ENCODE measurements around the gene TCN1. TPM values are rescaled to one million over a fixed set of nuclear protein-coding genes. Genes with fewer than 3 reads are reported as not detected.
"Not testable (repeated sequence)": the region's sequence is repeated elsewhere in the genome, so short reads cannot be mapped to it uniquely, and the experiment has no call there.

Gene TCN1, protein sequence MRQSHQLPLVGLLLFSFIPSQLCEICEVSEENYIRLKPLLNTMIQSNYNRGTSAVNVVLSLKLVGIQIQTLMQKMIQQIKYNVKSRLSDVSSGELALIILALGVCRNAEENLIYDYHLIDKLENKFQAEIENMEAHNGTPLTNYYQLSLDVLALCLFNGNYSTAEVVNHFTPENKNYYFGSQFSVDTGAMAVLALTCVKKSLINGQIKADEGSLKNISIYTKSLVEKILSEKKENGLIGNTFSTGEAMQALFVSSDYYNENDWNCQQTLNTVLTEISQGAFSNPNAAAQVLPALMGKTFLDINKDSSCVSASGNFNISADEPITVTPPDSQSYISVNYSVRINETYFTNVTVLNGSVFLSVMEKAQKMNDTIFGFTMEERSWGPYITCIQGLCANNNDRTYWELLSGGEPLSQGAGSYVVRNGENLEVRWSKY
- total RNA-seq: not detected
- long read RNA-seq, donor 1: 0 reads
- long read RNA-seq, donor 2: 0 reads

DNA sequence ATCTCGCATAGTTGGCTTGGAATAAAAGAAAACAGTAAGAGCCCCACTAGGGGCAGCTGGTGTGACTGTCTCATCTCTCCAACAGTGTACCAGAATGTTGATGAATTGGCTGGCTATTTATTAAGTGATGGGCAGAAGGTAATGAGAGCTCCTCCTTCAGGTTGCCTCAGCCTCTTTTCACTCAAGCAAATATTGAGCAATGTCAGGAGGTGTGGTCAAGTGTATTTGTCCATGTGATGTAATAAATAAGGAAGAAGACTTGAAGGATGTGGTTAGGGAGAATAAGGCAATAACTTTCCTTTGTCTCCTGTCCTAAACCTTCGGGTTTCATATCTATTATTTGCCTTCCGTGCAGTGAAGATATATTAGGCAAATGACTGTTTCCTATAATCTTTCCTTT is at the start of gene TCN1:
TCN1 (minus strand) TSS at position 91 of the 400 bp plus-strand sequence; CDS start at position 74, 17 bp downstream.
- intact Hi-C loops (cut with DNase I): no loop called here
- no peak for DNase-seq (ENCODE audit: low spot score)

GRCh38 chr11:59903569-59903968 is 37.3 kb upstream of the TCN1 start:
- intact Hi-C loops (cut with DNase I); DNase-seq (ENCODE audit: low spot score): not testable (repeated sequence)

GRCh38 chr11:59901306-59901705 is 35.0 kb upstream of the TCN1 start:
- intact Hi-C loops (cut with DNase I): no loop called here
- no peak for DNase-seq (ENCODE audit: low spot score)

- DNase-seq (ENCODE audit: low spot score): no peak
- intact Hi-C loops (cut with DNase I): no loop called here
These were observed 34.3 kb upstream of the TCN1 start for GRCh38 chr11:59900366-59901126.

- intact Hi-C loops (cut with DNase I): no loop called here
- no peak for DNase-seq (ENCODE audit: low spot score)
These were observed 33.2 kb upstream of the TCN1 start for GRCh38 chr11:59899532-59899931.

DNA sequence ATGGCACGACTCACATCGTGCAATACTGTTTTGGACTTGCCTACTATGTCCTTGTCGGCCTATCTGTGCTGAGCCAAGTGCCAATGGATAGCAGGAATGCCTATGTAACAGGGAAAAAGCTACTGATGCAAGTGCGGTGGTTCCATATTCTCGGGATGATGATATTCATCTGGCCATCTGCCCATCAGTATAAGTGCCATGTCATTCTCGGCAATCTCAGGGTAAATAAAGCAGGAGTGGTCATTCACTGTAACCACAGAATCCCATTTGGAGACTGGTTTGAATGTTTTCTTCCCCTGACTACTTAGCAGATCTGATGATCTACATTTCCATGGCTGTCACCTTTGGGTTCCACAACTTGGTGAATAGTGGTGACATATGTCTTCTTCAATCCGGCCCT is 32.4 kb upstream of the TCN1 start:
- DNase-seq (ENCODE audit: low spot score): no peak
- intact Hi-C loops (cut with DNase I): no loop called here

DNA sequence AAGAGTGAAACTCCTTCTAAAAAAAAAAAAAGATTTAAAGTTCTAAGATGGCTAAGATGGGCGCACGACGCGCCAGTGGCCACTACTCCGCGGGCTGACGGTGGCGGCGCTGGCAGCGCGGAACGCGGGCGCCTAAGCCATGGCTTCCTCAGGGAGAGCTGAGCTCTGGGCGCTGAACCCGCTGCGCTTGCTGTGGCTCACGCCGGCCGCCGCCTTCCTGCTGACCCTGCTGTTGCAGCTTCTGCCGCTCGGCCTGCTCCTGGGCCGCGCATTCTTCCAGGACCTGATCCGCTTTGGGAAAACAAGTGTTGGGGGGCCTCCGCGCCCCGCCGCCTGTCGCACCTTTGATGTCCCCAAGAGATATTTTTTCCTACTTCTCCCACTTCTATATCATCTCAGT is 31.8 kb upstream of the TCN1 start:
- DNase-seq (ENCODE audit: low spot score): no peak
- intact Hi-C loops (cut with DNase I): no loop called here

DNA sequence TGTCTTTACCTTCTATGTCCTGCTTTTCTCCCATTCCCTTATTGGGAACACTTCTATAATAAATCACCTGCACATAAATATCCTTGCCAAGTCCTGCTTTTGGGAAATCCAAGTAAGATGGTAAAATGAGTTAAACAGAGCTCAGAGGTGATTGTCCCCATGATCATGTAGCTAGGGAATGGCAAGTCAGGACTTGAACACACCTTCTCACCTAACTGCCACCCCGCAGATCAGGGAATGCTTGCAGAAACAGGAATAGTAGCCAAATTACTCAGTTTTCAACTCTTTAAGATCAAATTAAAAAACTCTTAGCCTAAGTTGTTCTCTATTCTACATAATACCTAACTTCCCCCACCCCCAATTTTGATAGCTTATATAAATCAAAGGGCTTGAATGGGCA is 28.3 kb upstream of the TCN1 start:
- no peak for DNase-seq (ENCODE audit: low spot score)
- intact Hi-C loops (cut with DNase I): no loop called here

GRCh38 chr11:59891781-59892181 is 25.5 kb upstream of the TCN1 start:
- intact Hi-C loops (cut with DNase I): no loop called here
- no peak for DNase-seq (ENCODE audit: low spot score)

DNA sequence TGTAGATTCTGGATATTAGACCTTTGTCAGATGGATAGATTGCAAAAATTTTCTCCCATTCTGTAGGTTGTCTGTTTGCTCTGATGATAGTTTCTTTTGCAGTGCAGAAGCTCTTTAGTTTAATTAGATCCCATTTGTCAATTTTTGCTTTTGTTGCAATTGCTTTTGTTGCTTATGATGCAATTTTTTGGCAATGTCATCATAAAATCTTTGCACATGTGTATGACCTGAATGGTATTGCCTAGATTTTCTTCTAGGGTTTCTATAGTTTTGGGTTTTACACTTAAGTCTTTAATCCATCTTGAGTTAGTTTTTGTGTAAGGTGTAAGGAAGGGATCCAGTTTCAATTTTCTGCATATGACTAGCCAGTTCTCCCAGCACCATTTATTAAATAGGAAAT is 20.9 kb upstream of the TCN1 start:
- intact Hi-C loops (cut with DNase I): not testable (repeated sequence)

DNA sequence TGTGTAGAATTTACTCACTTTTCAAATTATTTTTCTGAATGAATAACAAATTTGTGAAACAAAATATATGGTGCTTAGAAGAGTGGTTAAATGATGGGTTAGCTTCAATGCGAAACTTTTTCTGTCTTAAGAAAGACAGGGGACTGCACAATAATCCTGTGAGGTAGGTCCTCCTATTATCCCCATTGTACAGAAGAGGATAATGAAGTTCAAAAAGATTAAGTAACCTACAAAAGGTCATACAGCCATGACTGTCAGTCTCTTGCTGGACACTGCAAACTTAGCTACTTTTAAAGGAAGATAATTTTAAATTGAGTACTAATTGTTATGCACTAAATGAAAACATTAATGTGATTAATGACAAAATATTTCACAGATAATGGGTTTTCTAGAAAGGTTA is 17.3 kb upstream of the TCN1 start:
- no peak for DNase-seq (ENCODE audit: low spot score)
- intact Hi-C loops (cut with DNase I): no loop called here

More for the DNA sequence above, 20.9 kb upstream of the TCN1 start:
- DNase-seq (ENCODE audit: low spot score): not testable (repeated sequence)

- intact Hi-C loops (cut with DNase I): no loop called here
- DNase-seq (ENCODE audit: low spot score): no peak
These were observed 13.3 kb upstream of the TCN1 start for GRCh38 chr11:59879567-59879966.

DNA sequence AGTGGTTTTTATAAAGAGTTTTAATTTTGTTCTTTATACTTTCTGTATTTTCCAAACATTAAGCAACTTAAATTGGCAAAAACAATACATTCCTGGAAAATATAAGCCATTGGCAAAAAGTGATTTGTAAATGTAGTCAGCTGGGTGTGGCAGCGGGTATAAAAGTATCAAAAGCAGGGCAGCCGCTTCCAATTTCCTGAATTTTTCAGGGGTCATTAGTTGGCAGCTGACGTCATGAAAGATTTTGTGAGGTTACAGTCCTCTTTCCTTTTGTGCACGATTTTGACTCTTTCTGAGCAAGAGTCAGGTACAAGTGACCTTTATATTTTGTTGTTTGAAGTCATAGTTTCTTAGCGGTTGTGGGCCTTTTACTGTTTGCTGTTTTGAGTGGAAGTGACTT is 12.3 kb upstream of the TCN1 start, which contains the start of gene OOSP3:
OOSP3 (plus strand) TSS at position 208 of the 400 bp plus-strand sequence; CDS start at position 235, 27 bp downstream.
- intact Hi-C loops (cut with DNase I): no loop called here

GRCh38 chr11:59877784-59878183 is 11.5 kb upstream of the TCN1 start:
- intact Hi-C loops (cut with DNase I): no loop called here
- no peak for DNase-seq (ENCODE audit: low spot score)

More for the DNA sequence above, 12.3 kb upstream of the TCN1 start, which contains the start of gene OOSP3:
- no peak for DNase-seq (ENCODE audit: low spot score)

GRCh38 chr11:59877325-59877724 is 11.0 kb upstream of the TCN1 start:
- DNase-seq (ENCODE audit: low spot score): no peak
- intact Hi-C loops (cut with DNase I): no loop called here

- no peak for DNase-seq (ENCODE audit: low spot score)
These were observed 9.7 kb upstream of the TCN1 start for GRCh38 chr11:59875856-59876519.

GRCh38 chr11:59872076-59872475 is 5.8 kb upstream of the TCN1 start:
- DNase-seq (ENCODE audit: low spot score): no peak
- intact Hi-C loops (cut with DNase I): no loop called here

More at GRCh38 chr11:59875856-59876519, 9.7 kb upstream of the TCN1 start:
- intact Hi-C loops (cut with DNase I): no loop called here

GRCh38 chr11:59867946-59868345 is 1.7 kb upstream of the TCN1 start:
- DNase-seq (ENCODE audit: low spot score): no peak
- intact Hi-C loops (cut with DNase I): no loop called here

DNA sequence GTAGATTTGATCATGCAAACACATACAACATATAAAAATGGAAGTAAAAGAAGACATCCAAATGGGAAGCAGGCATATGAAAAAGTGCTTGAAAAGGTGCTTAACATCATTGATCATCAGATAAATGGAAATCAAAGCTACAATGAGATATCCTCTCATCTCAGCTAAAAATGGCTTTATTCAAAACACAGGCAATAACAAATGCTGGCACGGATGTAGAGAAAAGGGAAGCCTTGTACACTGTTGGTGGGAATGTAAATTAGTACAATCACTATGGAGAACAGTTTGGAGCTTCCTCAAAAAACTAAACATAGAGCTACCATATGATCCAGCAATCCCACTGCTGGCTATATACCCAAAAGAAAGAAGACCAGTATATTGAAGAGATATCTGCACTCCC is 549 bp upstream of the TCN1 start:
- intact Hi-C loops (cut with DNase I): no loop called here
- no peak for DNase-seq (ENCODE audit: low spot score)

GRCh38 chr11:59865031-59865430 is 1.3 kb downstream of the TCN1 start:
- intact Hi-C loops (cut with DNase I): no loop called here
- DNase-seq (ENCODE audit: low spot score): no peak
